Upper lobe of right lung (tissue), 1 donor: ENCODE measurements around the gene LRRN2. TPM values are rescaled to one million over a fixed set of nuclear protein-coding genes. Genes with fewer than 3 reads are reported as not detected.

ENCODE experiments used
- ATAC-seq: fragments of 200-7000 bp; cut with Tn5 transposase; one replicate; pipeline ENCODE4 v1.9.1; 2020; ENCODE audit warnings: mild to moderate bottlenecking, moderate library complexity
- DNase-seq: peaks from one replicate; pipeline ENCODE4 v3.0.0-alpha.2; 2020
- H3K27ac ChIP-seq: fragments of 200-600 bp; one replicate; pipeline ENCODE4 v1.8.0; 2022
- H3K27me3 ChIP-seq: fragments of 200-600 bp; one replicate; pipeline ENCODE4 v1.8.0; 2022; ENCODE audit warnings: mild to moderate bottlenecking
- H3K36me3 ChIP-seq: fragments of 200-600 bp; one replicate; pipeline ENCODE4 v1.8.0; 2022
- H3K4me1 ChIP-seq: fragments of 200-600 bp; one replicate; pipeline ENCODE4 v1.8.0; 2022
- H3K4me3 ChIP-seq: fragments of 200-600 bp; one replicate; pipeline ENCODE4 v1.8.0; 2022; ENCODE audit warnings: mild to moderate bottlenecking
- H3K9me3 ChIP-seq: fragments of 200-600 bp; one replicate; pipeline ENCODE4 v1.8.0; 2022
- CTCF ChIP-seq: fragments of 200-600 bp; IDR thresholded peaks from one replicate; pipeline ENCODE4 v1.8.0; 2022; ENCODE audit warnings: antibody characterized with exemption
- intact Hi-C: fragments of 100-400 bp; cut with DNase I; formaldehyde crosslinking; loops from one replicate; pipeline ENCODE4 v1.11.0; 2022
- total RNA-seq: library from RNA; stranded (reverse); fragmentation: NEBNext Ultra II Directional; extraction: Animal tissue kit (Norgen Biotek cat#: 25700); gene quantifications from one replicate; pipeline ENCODE4 v1.2.1, GENCODE V29; 2021
- donor health status: DM: no; HTN: yes; CAD: no; lungs with severe emphysema.

LRRN2 gene
- total RNA-seq, 1 donor from 2014 or later: 3.2 TPM

DNA sequence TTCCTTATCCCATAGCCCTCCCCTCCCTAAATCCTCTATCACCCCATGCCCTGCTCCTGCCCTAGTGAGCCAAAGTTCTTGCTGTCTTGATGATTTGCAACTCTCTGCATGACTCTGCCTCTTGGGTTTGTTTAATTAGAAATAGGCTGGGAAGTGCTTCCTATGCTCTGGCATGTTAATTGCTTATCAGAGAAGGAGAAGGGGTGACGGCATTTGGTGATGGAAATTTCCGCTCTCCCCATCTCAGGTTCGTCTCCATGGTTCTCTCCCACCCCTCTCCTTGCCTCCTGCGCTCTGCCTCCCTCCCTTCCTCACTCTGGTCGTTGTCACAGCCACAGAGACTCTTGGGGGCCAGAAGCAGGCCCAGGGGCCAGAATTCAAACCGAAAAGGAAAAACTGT is 68.9 kb downstream of the LRRN2 start:
- no peaks in the 10 kb centered on the region for H3K36me3 ChIP-seq
- intact Hi-C loops: no loop called here
- H3K4me1 ChIP-seq: no peaks in the 10 kb centered on the region
- H3K27ac ChIP-seq: no peak overlapping the region
- no peak for TF ChIP-seq CTCF
- no peaks in the 10 kb centered on the region for H3K27me3 ChIP-seq
- no peak overlapping the region for H3K4me3 ChIP-seq
- ATAC-seq (no peak), DNase-seq (no peak)
- no peaks in the 10 kb centered on the region for H3K9me3 ChIP-seq

DNA sequence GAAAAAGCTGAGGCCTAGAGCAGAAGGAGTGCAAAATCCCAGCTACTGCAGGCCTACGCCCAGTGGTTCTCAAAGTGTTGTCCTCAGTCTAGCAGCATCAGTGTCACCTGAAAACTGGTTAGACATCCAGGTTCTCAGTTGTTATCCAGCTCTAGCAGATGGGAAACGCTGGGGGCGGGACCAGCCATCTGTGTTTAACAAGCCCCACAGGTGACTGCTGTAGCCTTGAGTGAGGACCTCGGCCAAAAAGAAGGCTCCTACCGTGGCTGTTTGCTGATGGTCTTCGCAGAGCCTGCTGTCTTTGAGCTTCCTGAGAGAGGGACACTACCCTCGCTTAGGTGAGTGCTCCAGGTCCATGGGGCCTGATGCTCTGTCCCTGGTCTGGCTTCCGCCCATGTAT is 69.7 kb downstream of the LRRN2 start:
- intact Hi-C loops: no loop called here
- Histone ChIP-seq H3K4me3 (no peak overlapping the region), H3K36me3 (no peaks in the 10 kb centered on the region), H3K27me3 (no peaks in the 10 kb centered on the region), H3K9me3 (no peaks in the 10 kb centered on the region), H3K27ac (no peak overlapping the region), H3K4me1 (no peaks in the 10 kb centered on the region)
- ATAC-seq: no peak
- no peak for DNase-seq
- TF ChIP-seq CTCF: no peak

GRCh38 chr1:204613636-204614035 is 71.9 kb downstream of the LRRN2 start:
- Histone ChIP-seq H3K27me3 (peaks cover 4% of the 10 kb centered on the region), H3K27ac (no peak overlapping the region), H3K9me3 (no peaks in the 10 kb centered on the region), H3K36me3 (no peaks in the 10 kb centered on the region), H3K4me1 (no peaks in the 10 kb centered on the region), H3K4me3 (no peak overlapping the region)
- intact Hi-C loops: no loop called here
- no peak for TF ChIP-seq CTCF
- DNase-seq: no peak
- no peak for ATAC-seq

DNA sequence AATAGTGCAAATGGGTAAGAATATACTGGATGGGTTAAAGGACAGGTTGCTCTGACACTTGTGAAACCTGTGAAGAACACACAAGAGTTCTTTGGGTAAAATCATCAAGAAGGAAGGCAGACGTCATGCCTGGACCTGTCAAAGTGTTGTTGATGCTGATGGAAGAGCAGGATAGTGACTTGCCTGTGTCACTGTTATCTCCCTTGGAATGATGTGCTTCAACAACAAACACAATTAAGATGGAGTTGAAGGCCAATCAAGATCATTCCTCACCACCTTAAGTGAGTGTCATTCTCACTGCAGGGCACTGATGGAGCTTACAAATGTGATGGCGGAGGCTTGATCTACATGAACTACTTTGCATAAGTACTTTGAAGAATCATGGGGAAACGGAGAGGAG is 73.2 kb downstream of the LRRN2 start:
- no peaks in the 10 kb centered on the region for H3K36me3 ChIP-seq
- no peak for TF ChIP-seq CTCF
- DNase-seq (no peak), ATAC-seq (no peak)
- peaks cover 14% of the 10 kb centered on the region for H3K27me3 ChIP-seq
- intact Hi-C loops: no loop called here
- H3K4me3 ChIP-seq: no peak overlapping the region
- no peak overlapping the region for H3K27ac ChIP-seq
- no peaks in the 10 kb centered on the region for H3K4me1 ChIP-seq
- H3K9me3 ChIP-seq: no peaks in the 10 kb centered on the region

DNA sequence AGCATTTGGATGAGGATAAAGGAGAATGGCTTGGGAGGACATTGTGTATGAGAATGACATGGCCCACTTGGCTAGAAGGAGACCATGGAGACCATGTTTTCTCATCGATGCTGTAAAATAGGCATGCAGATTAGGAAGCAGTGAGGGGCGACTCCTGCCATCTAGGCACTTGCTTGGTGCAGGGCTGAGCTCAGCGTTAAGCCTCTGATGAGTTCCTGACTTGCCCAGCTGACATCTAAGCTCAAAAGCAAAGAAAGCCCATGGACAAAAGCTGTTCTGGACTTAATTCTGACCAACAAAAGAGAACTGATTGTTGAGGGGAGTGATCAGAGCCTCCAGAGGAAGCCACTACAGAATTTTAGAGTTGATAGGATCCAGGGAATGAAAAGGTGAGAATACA is 74.5 kb downstream of the LRRN2 start:
- no peak overlapping the region for H3K27ac ChIP-seq
- H3K9me3 ChIP-seq: no peaks in the 10 kb centered on the region
- TF ChIP-seq CTCF: no peak
- no peak for DNase-seq
- no peaks in the 10 kb centered on the region for H3K4me1 ChIP-seq
- intact Hi-C loops: no loop called here
- H3K36me3 ChIP-seq: no peaks in the 10 kb centered on the region
- H3K4me3 ChIP-seq: no peak overlapping the region
- peaks cover 14% of the 10 kb centered on the region for H3K27me3 ChIP-seq
- ATAC-seq: no peak

DNA sequence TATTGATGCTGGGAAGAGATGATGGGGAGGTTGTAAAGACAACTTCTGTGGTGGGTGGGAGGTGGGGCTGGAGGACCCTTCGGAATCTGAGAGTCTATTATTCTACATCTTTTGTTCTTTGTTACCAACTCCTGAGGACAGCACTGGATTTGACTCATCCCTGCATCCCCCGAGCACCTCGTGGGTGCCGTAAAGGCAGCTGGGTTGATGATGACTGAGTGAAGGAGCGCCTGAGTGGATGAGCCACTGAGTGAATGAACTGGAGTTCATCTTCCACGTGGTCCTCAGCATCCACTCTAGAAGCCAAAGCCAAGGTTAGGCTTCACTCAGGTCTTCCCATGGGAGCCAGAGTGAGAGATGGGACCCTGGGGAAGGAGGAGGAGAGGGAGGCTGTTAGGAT is 77.6 kb downstream of the LRRN2 start:
- H3K27ac ChIP-seq: no peak overlapping the region
- H3K4me3 ChIP-seq: no peak overlapping the region
- no peak for TF ChIP-seq CTCF
- H3K4me1 ChIP-seq: no peaks in the 10 kb centered on the region
- intact Hi-C loops: no loop called here
- peaks cover 14% of the 10 kb centered on the region for H3K27me3 ChIP-seq
- no peaks in the 10 kb centered on the region for H3K9me3 ChIP-seq
- DNase-seq (no peak), ATAC-seq (no peak)
- no peaks in the 10 kb centered on the region for H3K36me3 ChIP-seq
